Measurements from ENCODE around the gene TRAM2.

Gene TRAM2

GRCh38 chr6:52539607-52540006 is 37.3 kb downstream of the TRAM2 start:
- no peak overlapping the region for H3K4me3 ChIP-seq (ENCODE audit: low read length)
- H3K27ac ChIP-seq (ENCODE audit: low read depth, low read length), result no peak overlapping the region
- H3K79me2 ChIP-seq (ENCODE audit: control insufficient read depth, low read length), result no peaks in the 10 kb centered on the region
- no peaks in the 10 kb centered on the region for H3K9me2 ChIP-seq (replicated peaks; ENCODE audit: control insufficient read depth, low read length)
- H3K9me3 ChIP-seq (ENCODE audit: control insufficient read depth, insufficient read depth, low read length), result no peaks in the 10 kb centered on the region
- no peaks in the 10 kb centered on the region; the same call in 1 of the 2 replicates for H3K27me3 ChIP-seq (ENCODE audit: control insufficient read depth, low read length)
- TF ChIP-seq CTCF (IDR thresholded peaks at IDR 0.05; ENCODE audit: low read depth, low read length, poor library complexity, severe bottlenecking), result no peak
- no peak for TF ChIP-seq EZH2phosphoT487 (IDR thresholded peaks at IDR 0.05; ENCODE audit: borderline replicate concordance, low read length)
- no peaks in the 10 kb centered on the region for H3K36me3 ChIP-seq (ENCODE audit: control insufficient read depth, low read length)
- H3K4me2 ChIP-seq (ENCODE audit: low read length), result no peak overlapping the region
- H4K20me1 ChIP-seq (ENCODE audit: control insufficient read depth, insufficient read depth, low read depth, low read length), result no peaks in the 10 kb centered on the region
- no peaks in the 10 kb centered on the region for H3F3A ChIP-seq (ENCODE audit: control insufficient read depth, insufficient read depth)
- peaks cover 8% of the 10 kb centered on the region for H3K4me1 ChIP-seq (ENCODE audit: control insufficient read depth, low read length)

- H3K36me3 ChIP-seq (ENCODE audit: control insufficient read depth, low read length), result no peaks in the 10 kb centered on the region
- no peaks in the 10 kb centered on the region for H3K79me2 ChIP-seq (ENCODE audit: control insufficient read depth, low read length)
- H3K9me2 ChIP-seq (replicated peaks; ENCODE audit: control insufficient read depth, low read length), result no peaks in the 10 kb centered on the region
- peaks cover 8% of the 10 kb centered on the region for H3K4me1 ChIP-seq (ENCODE audit: control insufficient read depth, low read length)
- TF ChIP-seq EZH2phosphoT487 (IDR thresholded peaks at IDR 0.05; ENCODE audit: borderline replicate concordance, low read length), result no peak
- TF ChIP-seq CTCF (IDR thresholded peaks at IDR 0.05; ENCODE audit: low read depth, low read length, poor library complexity, severe bottlenecking), result no peak
- H3K4me2 ChIP-seq (ENCODE audit: low read length), result no peak overlapping the region
- no peaks in the 10 kb centered on the region for H3F3A ChIP-seq (ENCODE audit: control insufficient read depth, insufficient read depth)
- H3K27ac ChIP-seq (ENCODE audit: low read depth, low read length), result no peak overlapping the region
- no peaks in the 10 kb centered on the region for H3K9me3 ChIP-seq (ENCODE audit: control insufficient read depth, insufficient read depth, low read length)
- H4K20me1 ChIP-seq (ENCODE audit: control insufficient read depth, insufficient read depth, low read depth, low read length), result no peaks in the 10 kb centered on the region
- H3K4me3 ChIP-seq (ENCODE audit: low read length), result no peak overlapping the region
- no peaks in the 10 kb centered on the region; the same call in 1 of the 2 replicates for H3K27me3 ChIP-seq (ENCODE audit: control insufficient read depth, low read length)
Measured at GRCh38 chr6:52538901-52539354, 37.9 kb downstream of the TRAM2 start.

- H3K9me2 ChIP-seq (replicated peaks; ENCODE audit: control insufficient read depth, low read length), result no peaks in the 10 kb centered on the region
- no peaks in the 10 kb centered on the region for H3K9me3 ChIP-seq (ENCODE audit: control insufficient read depth, insufficient read depth, low read length)
- H3K79me2 ChIP-seq (ENCODE audit: control insufficient read depth, low read length), result no peaks in the 10 kb centered on the region
- no peak overlapping the region for H3K4me3 ChIP-seq (ENCODE audit: low read length)
- H3F3A ChIP-seq (ENCODE audit: control insufficient read depth, insufficient read depth), result no peaks in the 10 kb centered on the region
- H3K27ac ChIP-seq (ENCODE audit: low read depth, low read length), result no peak overlapping the region
- H4K20me1 ChIP-seq (ENCODE audit: control insufficient read depth, insufficient read depth, low read depth, low read length), result no peaks in the 10 kb centered on the region
- H3K27me3 ChIP-seq (ENCODE audit: control insufficient read depth, low read length), result no peaks in the 10 kb centered on the region; the same call in 1 of the 2 replicates
- H3K4me2 ChIP-seq (ENCODE audit: low read length), result no peak overlapping the region
- peaks cover 8% of the 10 kb centered on the region for H3K4me1 ChIP-seq (ENCODE audit: control insufficient read depth, low read length)
- TF ChIP-seq EZH2phosphoT487 (IDR thresholded peaks at IDR 0.05; ENCODE audit: borderline replicate concordance, low read length) (no peak), CTCF (IDR thresholded peaks at IDR 0.05; ENCODE audit: low read depth, low read length, poor library complexity, severe bottlenecking) (no peak)
- no peaks in the 10 kb centered on the region for H3K36me3 ChIP-seq (ENCODE audit: control insufficient read depth, low read length)
Measured at GRCh38 chr6:52538252-52538900, 38.5 kb downstream of the TRAM2 start.
